Aortic smooth muscle cell (primary cell): ENCODE measurements around the gene NUCKS1. TPM values are rescaled to one million over a fixed set of nuclear protein-coding genes. Genes with fewer than 3 reads are reported as not detected.

Source experiments
- total RNA-seq: library from RNA; depleted of rRNA; stranded (reverse); fragments of >200 nt; gene quantifications from 2 replicates; pipeline ENCODE4 v1.2.3, GENCODE V29; 2014

The NUCKS1 gene, protein sequence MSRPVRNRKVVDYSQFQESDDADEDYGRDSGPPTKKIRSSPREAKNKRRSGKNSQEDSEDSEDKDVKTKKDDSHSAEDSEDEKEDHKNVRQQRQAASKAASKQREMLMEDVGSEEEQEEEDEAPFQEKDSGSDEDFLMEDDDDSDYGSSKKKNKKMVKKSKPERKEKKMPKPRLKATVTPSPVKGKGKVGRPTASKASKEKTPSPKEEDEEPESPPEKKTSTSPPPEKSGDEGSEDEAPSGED
- 133 and 136 TPM in 2 replicates for total RNA-seq

GRCh38 chr1:205750138-205751035 is at the start of gene NUCKS1:
Gene NUCKS1 (minus strand): TSS chr1:205750182. CDS start chr1:205749973, 209 bp downstream.

GRCh38 chr1:205775015-205775716 is 25.2 kb upstream of the NUCKS1 start, which contains the start of gene RAB29:
Gene RAB29 (minus strand): TSS chr1:205775482. CDS start chr1:205774956, 526 bp downstream.

DNA sequence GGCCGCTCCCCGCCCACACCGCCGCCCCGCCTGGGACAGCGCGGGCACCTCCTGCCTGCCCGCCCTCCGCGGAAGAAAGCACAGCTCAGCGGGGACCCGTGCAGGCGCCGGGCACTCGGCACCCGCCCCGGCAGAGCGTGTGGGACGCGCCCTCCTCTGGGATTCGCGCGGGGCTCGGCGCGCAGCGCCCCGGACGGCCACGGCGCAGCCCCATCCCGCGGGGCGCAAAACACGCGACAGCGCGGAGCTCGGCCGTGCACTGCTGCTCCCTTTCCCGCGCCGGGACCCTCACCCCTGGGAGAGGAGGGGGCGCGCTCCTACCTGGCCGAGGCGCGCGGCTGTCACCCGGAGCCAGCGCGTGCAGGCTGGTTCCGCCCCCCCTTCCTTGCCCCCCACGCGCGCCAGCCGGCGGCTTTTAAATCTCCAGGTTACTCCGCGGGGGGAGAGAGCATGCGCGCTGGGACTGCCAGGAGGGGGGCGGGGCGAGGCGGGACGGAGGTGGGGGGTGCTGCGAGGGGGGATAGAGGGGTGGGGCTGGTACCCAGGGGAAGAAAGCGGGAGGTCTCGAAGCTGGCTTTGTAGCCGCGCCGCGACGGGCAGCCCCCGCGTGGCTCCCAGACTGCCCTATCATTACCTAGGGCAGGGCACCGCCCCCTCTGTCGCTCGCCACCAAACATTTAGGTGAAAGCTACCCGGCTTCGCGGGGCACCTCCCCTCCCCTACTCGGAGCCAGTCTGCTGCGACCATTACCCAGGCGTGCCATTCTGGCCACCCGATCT is 69.7 kb downstream of the NUCKS1 start, which contains the start of gene SLC45A3:
TSS of gene SLC45A3 (minus strand) at position 437 of the 779 bp plus-strand sequence. CDS start 15,853 bp downstream, outside the sequence.

Other genes with a start within 250 kb of the NUCKS1 start
- 0.26 and 0.31 TPM in 2 replicates for gene CDK18, start 245.5 kb downstream of the NUCKS1 start, total RNA-seq
- gene ELK4, start 118.2 kb downstream of the NUCKS1 start, total RNA-seq, result 8.2 and 13.2 TPM in 2 replicates
- 2.0 and 2.6 TPM in 2 replicates for gene SLC45A3, start 69.7 kb downstream of the NUCKS1 start, total RNA-seq
- gene RAB29, start 25.3 kb upstream of the NUCKS1 start, total RNA-seq, result 33.3 and 41.9 TPM in 2 replicates
- 14.9 and 17.8 TPM in 2 replicates for gene SLC41A1, start 63.0 kb upstream of the NUCKS1 start, total RNA-seq
- not detected in 2 replicates for gene PM20D1, start 100.0 kb upstream of the NUCKS1 start, total RNA-seq
- gene SLC26A9, start 193.3 kb upstream of the NUCKS1 start, total RNA-seq, result not detected in 2 replicates